Calu3 (cell line): ENCODE measurements around the gene PPFIBP1. TPM values are rescaled to one million over a fixed set of nuclear protein-coding genes. Genes with fewer than 3 reads are reported as not detected.
"Not testable (repeated sequence)": the region's sequence is repeated elsewhere in the genome, so short reads cannot be mapped to it uniquely, and the experiment has no call there.

Experiments
- BruUV-seq: library from RNA; stranded (reverse); fragments of 400-500 nt; replicated peaks from 2 replicates; lab custom pipeline; 2021; lab: Mats Ljungman, UMichigan
- CTCF ChIA-PET: fragments of 300-600 bp; sonication (Branson Sonifier 250); formaldehyde crosslinking; loops from one replicate; lab custom pipeline; 2022; ENCODE audit warnings: antibody characterized with exemption; lab: Charles Lee
- DNase-seq: peaks from one replicate; pipeline ENCODE4 v3.0.0; 2022
- H3K27ac Mint-ChIP-seq: one replicate; pipeline ENCODE4 v1.8.0; 2022; ENCODE audit warnings: mixed read lengths; ENCODE audit not compliant: unreplicated experiment
- H3K27me3 Mint-ChIP-seq: one replicate; pipeline ENCODE4 v1.8.0; 2022; ENCODE audit warnings: mixed read lengths; ENCODE audit not compliant: unreplicated experiment
- H3K36me3 Mint-ChIP-seq: one replicate; pipeline ENCODE4 v1.8.0; 2022; ENCODE audit warnings: mild to moderate bottlenecking, moderate library complexity, mixed read lengths; ENCODE audit not compliant: insufficient read depth, unreplicated experiment
- H3K4me1 Mint-ChIP-seq: one replicate; pipeline ENCODE4 v1.8.0; 2022; ENCODE audit warnings: mild to moderate bottlenecking, low read depth, mixed read lengths; ENCODE audit not compliant: unreplicated experiment
- H3K4me3 Mint-ChIP-seq: one replicate; pipeline ENCODE4 v1.8.0; 2022; ENCODE audit warnings: mild to moderate bottlenecking, low read depth, moderate library complexity, mixed read lengths; ENCODE audit not compliant: unreplicated experiment
- H3K9me3 Mint-ChIP-seq: one replicate; pipeline ENCODE4 v1.8.0; 2022; ENCODE audit warnings: low read depth, mixed read lengths; ENCODE audit not compliant: unreplicated experiment
- CTCF ChIP-seq: fragments of 200-600 bp; IDR thresholded peaks from one replicate; pipeline ENCODE4 v1.8.0; 2022; ENCODE audit warnings: antibody characterized with exemption; ENCODE audit not compliant: unreplicated experiment
- intact Hi-C: fragments of 100-400 bp; cut with micrococcal nuclease; formaldehyde crosslinking; loops from one replicate; pipeline ENCODE4 v1.10.0; 2022; ENCODE audit not compliant: unreplicated experiment
- total RNA-seq: library from RNA; stranded (reverse); gene quantifications from 2 replicates; pipeline ENCODE4 v1.2.3, GENCODE V29; 2022

The PPFIBP1 gene
- total RNA-seq, 1 experiment from 2014 or later: 58.7 TPM

GRCh38 chr12:27631365-27631764, 107.4 kb downstream of the PPFIBP1 start:
- Mint-ChIP-seq H3K4me1 (peaks cover 9% of the 10 kb centered on the region), H3K9me3 (no peaks in the 10 kb centered on the region), H3K36me3 (no peaks in the 10 kb centered on the region), H3K27me3 (no peaks in the 10 kb centered on the region), H3K27ac (no peak overlapping the region), H3K4me3 (no peak overlapping the region)
- no TSS peak for BruUV-seq
- no peak for DNase-seq
- no peak for TF ChIP-seq CTCF
- CTCF ChIA-PET: no interaction called here
- intact Hi-C loops: no loop called here

GRCh38 chr12:27631813-27632491, 107.9 kb downstream of the PPFIBP1 start:
- BruUV-seq: no TSS peak
- DNase-seq: no peak
- CTCF ChIA-PET: no interaction called here
- no peaks in the 10 kb centered on the region for H3K36me3 Mint-ChIP-seq
- H3K27me3 Mint-ChIP-seq: no peaks in the 10 kb centered on the region
- H3K27ac Mint-ChIP-seq: no peak overlapping the region
- intact Hi-C loops: no loop called here
- no peak for TF ChIP-seq CTCF
- H3K4me3 Mint-ChIP-seq: no peak overlapping the region
- peaks cover 9% of the 10 kb centered on the region for H3K4me1 Mint-ChIP-seq
- H3K9me3 Mint-ChIP-seq: no peaks in the 10 kb centered on the region

GRCh38 chr12:27635349-27635972, 111.5 kb downstream of the PPFIBP1 start:
- BruUV-seq: no TSS peak
- no peaks in the 10 kb centered on the region for H3K9me3 Mint-ChIP-seq
- H3K4me3 Mint-ChIP-seq: no peak overlapping the region
- intact Hi-C loops: loop anchor here (2.0 to 5.0 kb wide), 2 partner anchors 118 to 211 kb away; no protein-coding TSS in a partner anchor
- H3K36me3 Mint-ChIP-seq: no peaks in the 10 kb centered on the region
- H3K4me1 Mint-ChIP-seq: peaks cover 8% of the 10 kb centered on the region
- DNase-seq: peak; percentile 12
- H3K27me3 Mint-ChIP-seq: no peaks in the 10 kb centered on the region
- peak; percentile 35 for TF ChIP-seq CTCF
- CTCF ChIA-PET: no interaction called here
- H3K27ac Mint-ChIP-seq: no peak overlapping the region

- intact Hi-C loops: loop anchor here (5.0 kb wide), 1 partner anchor 119 kb away; no protein-coding TSS in a partner anchor
- CTCF ChIA-PET, H3K4me3 Mint-ChIP-seq, H3K27me3 Mint-ChIP-seq, DNase-seq, H3K4me1 Mint-ChIP-seq, BruUV-seq, H3K9me3 Mint-ChIP-seq, H3K27ac Mint-ChIP-seq, H3K36me3 Mint-ChIP-seq: not testable (repeated sequence)
Measured at GRCh38 chr12:27636569-27636968, 112.6 kb downstream of the PPFIBP1 start.

GRCh38 chr12:27637524-27637923, 113.5 kb downstream of the PPFIBP1 start:
- H3K4me1 Mint-ChIP-seq: no peaks in the 10 kb centered on the region
- no peaks in the 10 kb centered on the region for H3K36me3 Mint-ChIP-seq
- DNase-seq: no peak
- H3K27ac Mint-ChIP-seq: no peak overlapping the region
- H3K9me3 Mint-ChIP-seq: no peaks in the 10 kb centered on the region
- no peak for TF ChIP-seq CTCF
- intact Hi-C loops: loop anchor here (5.0 kb wide), 1 partner anchor 120 kb away; no protein-coding TSS in a partner anchor
- CTCF ChIA-PET: no interaction called here
- H3K27me3 Mint-ChIP-seq: no peaks in the 10 kb centered on the region
- BruUV-seq: TSS peak; percentile 8
- no peak overlapping the region for H3K4me3 Mint-ChIP-seq
